ENCODE data around the gene TFF2. TPM values are rescaled to one million over a fixed set of nuclear protein-coding genes. Genes with fewer than 3 reads are reported as not detected.

TFF2 gene
- polyA plus RNA-seq, 4 donors = 0.21 to 5.0 (median 1.4) TPM; not detected in 1

- H3K9me3 ChIP-seq (ENCODE audit: control insufficient read depth in 2 of 2, insufficient read depth in 1 of 2, low read depth in 1 of 2, low read length in 1 of 2) = peaks cover 0 to 37% of the 10 kb centered on the region in 2 donors
- H3K27ac ChIP-seq (ENCODE audit: low read depth in 1 of 3, low read length in 2 of 3) = no peak overlapping the region
- H3K4me3 ChIP-seq (ENCODE audit: low read depth in 1 of 3, low read length in 3 of 3) = no peak overlapping the region
- DNase-seq (no peak), FAIRE-seq (no peak)
- no peaks in the 10 kb centered on the region for H3K4me1 ChIP-seq (ENCODE audit: control insufficient read depth in 3 of 3, insufficient read depth in 2 of 3, low read depth in 1 of 3, low read length in 2 of 3)
- no peaks in the 10 kb centered on the region for H3K36me3 ChIP-seq (ENCODE audit: control insufficient read depth in 3 of 3, insufficient read depth in 2 of 3, low read depth in 1 of 3, low read length in 3 of 3)
- 41 to 56% (median 44%) methylated on average over 3 of the region's 3 CpGs for WGBS, 3 donors
- peaks cover 0 to 2% (median 0%) of the 10 kb centered on the region in 3 donors for H3K27me3 ChIP-seq (ENCODE audit: control insufficient read depth in 3 of 3, insufficient read depth in 3 of 3, low read length in 3 of 3)
These were observed 6.5 kb upstream of the TFF2 start for GRCh38 chr21:42357307-42357706.

GRCh38 chr21:42356650-42357049 lies 5.9 kb upstream of the TFF2 start:
- peaks cover 0 to 2% (median 0%) of the 10 kb centered on the region in 3 donors for H3K27me3 ChIP-seq (ENCODE audit: control insufficient read depth in 3 of 3, insufficient read depth in 3 of 3, low read length in 3 of 3)
- no peak overlapping the region for H3K27ac ChIP-seq (ENCODE audit: low read depth in 1 of 3, low read length in 2 of 3)
- 50 to 63% (median 56%) methylated on average over 6 of the region's 6 CpGs for WGBS, 3 donors
- H3K36me3 ChIP-seq (ENCODE audit: control insufficient read depth in 3 of 3, insufficient read depth in 2 of 3, low read depth in 1 of 3, low read length in 3 of 3) = no peaks in the 10 kb centered on the region
- DNase-seq = no peak
- no peak overlapping the region for H3K4me3 ChIP-seq (ENCODE audit: low read depth in 1 of 3, low read length in 3 of 3)
- H3K4me1 ChIP-seq (ENCODE audit: control insufficient read depth in 3 of 3, insufficient read depth in 2 of 3, low read depth in 1 of 3, low read length in 2 of 3) = no peaks in the 10 kb centered on the region
- no peak for FAIRE-seq
- peaks cover 0 to 37% of the 10 kb centered on the region in 2 donors for H3K9me3 ChIP-seq (ENCODE audit: control insufficient read depth in 2 of 2, insufficient read depth in 1 of 2, low read depth in 1 of 2, low read length in 1 of 2)

- 91 to 93% (median 92%) methylated on average over 2 of the region's 2 CpGs for WGBS, 3 donors
- FAIRE-seq = no peak
- Histone ChIP-seq H3K4me3 (ENCODE audit: low read depth in 1 of 3, low read length in 3 of 3) (no peak overlapping the region), H3K9me3 (ENCODE audit: control insufficient read depth in 2 of 2, insufficient read depth in 1 of 2, low read depth in 1 of 2, low read length in 1 of 2) (peaks cover 0 to 37% of the 10 kb centered on the region in 2 donors), H3K27ac (ENCODE audit: low read depth in 1 of 3, low read length in 2 of 3) (no peak overlapping the region), H3K27me3 (ENCODE audit: control insufficient read depth in 3 of 3, insufficient read depth in 3 of 3, low read length in 3 of 3) (peaks cover 0 to 2% (median 0%) of the 10 kb centered on the region in 3 donors), H3K36me3 (ENCODE audit: control insufficient read depth in 3 of 3, insufficient read depth in 2 of 3, low read depth in 1 of 3, low read length in 3 of 3) (no peaks in the 10 kb centered on the region), H3K4me1 (ENCODE audit: control insufficient read depth in 3 of 3, insufficient read depth in 2 of 3, low read depth in 1 of 3, low read length in 2 of 3) (peaks cover 0 to 4% (median 0%) of the 10 kb centered on the region in 3 donors)
- no peak for DNase-seq
These were observed 5.3 kb upstream of the TFF2 start for GRCh38 chr21:42356046-42356445.

- peaks cover 0 to 7% (median 0%) of the 10 kb centered on the region in 3 donors for H3K4me1 ChIP-seq (ENCODE audit: control insufficient read depth in 3 of 3, insufficient read depth in 2 of 3, low read depth in 1 of 3, low read length in 2 of 3)
- peaks cover 0 to 2% (median 0%) of the 10 kb centered on the region in 3 donors for H3K27me3 ChIP-seq (ENCODE audit: control insufficient read depth in 3 of 3, insufficient read depth in 3 of 3, low read length in 3 of 3)
- FAIRE-seq (no peak), DNase-seq (no peak)
- peaks cover 0 to 27% of the 10 kb centered on the region in 2 donors for H3K9me3 ChIP-seq (ENCODE audit: control insufficient read depth in 2 of 2, insufficient read depth in 1 of 2, low read depth in 1 of 2, low read length in 1 of 2)
- H3K27ac ChIP-seq (ENCODE audit: low read depth in 1 of 3, low read length in 2 of 3) = no peak overlapping the region
- no peaks in the 10 kb centered on the region for H3K36me3 ChIP-seq (ENCODE audit: control insufficient read depth in 3 of 3, insufficient read depth in 2 of 3, low read depth in 1 of 3, low read length in 3 of 3)
- 79 to 85% (median 85%) methylated on average over 5 of the region's 5 CpGs for WGBS, 3 donors
- no peak overlapping the region for H3K4me3 ChIP-seq (ENCODE audit: low read depth in 1 of 3, low read length in 3 of 3)
These were observed 2.8 kb upstream of the TFF2 start for GRCh38 chr21:42353623-42354022.

- 84 to 91% (median 87%) methylated on average over 14 of the region's 14 CpGs for WGBS, 3 donors
- FAIRE-seq (no peak), DNase-seq (no peak)
- Histone ChIP-seq H3K36me3 (ENCODE audit: control insufficient read depth in 3 of 3, insufficient read depth in 2 of 3, low read depth in 1 of 3, low read length in 3 of 3) (no peaks in the 10 kb centered on the region), H3K9me3 (ENCODE audit: control insufficient read depth in 2 of 2, insufficient read depth in 1 of 2, low read depth in 1 of 2, low read length in 1 of 2) (peaks cover 0 to 27% of the 10 kb centered on the region in 2 donors), H3K4me3 (ENCODE audit: low read depth in 1 of 3, low read length in 3 of 3) (no peak overlapping the region), H3K4me1 (ENCODE audit: control insufficient read depth in 3 of 3, insufficient read depth in 2 of 3, low read depth in 1 of 3, low read length in 2 of 3) (peaks cover 0 to 7% (median 0%) of the 10 kb centered on the region in 3 donors), H3K27me3 (ENCODE audit: control insufficient read depth in 3 of 3, insufficient read depth in 3 of 3, low read length in 3 of 3) (peaks cover 0 to 2% (median 0%) of the 10 kb centered on the region in 3 donors), H3K27ac (ENCODE audit: low read depth in 1 of 3, low read length in 2 of 3) (no peak overlapping the region)
These were observed 1.8 kb upstream of the TFF2 start for GRCh38 chr21:42352441-42353095.

GRCh38 chr21:42351626-42352440 lies 1.0 kb upstream of the TFF2 start:
- Histone ChIP-seq H3K27ac (ENCODE audit: low read depth in 1 of 3, low read length in 2 of 3) (no peak overlapping the region), H3K9me3 (ENCODE audit: control insufficient read depth in 2 of 2, insufficient read depth in 1 of 2, low read depth in 1 of 2, low read length in 1 of 2) (peaks cover 0 to 19% of the 10 kb centered on the region in 2 donors), H3K4me1 (ENCODE audit: control insufficient read depth in 3 of 3, insufficient read depth in 2 of 3, low read depth in 1 of 3, low read length in 2 of 3) (peaks cover 0 to 7% (median 0%) of the 10 kb centered on the region in 3 donors), H3K27me3 (ENCODE audit: control insufficient read depth in 3 of 3, insufficient read depth in 3 of 3, low read length in 3 of 3) (no peaks in the 10 kb centered on the region), H3K36me3 (ENCODE audit: control insufficient read depth in 3 of 3, insufficient read depth in 2 of 3, low read depth in 1 of 3, low read length in 3 of 3) (no peaks in the 10 kb centered on the region), H3K4me3 (ENCODE audit: low read depth in 1 of 3, low read length in 3 of 3) (no peak overlapping the region)
- DNase-seq = no peak
- 71 to 82% (median 76%) methylated on average over 10 to 11 of the region's 11 CpGs for WGBS, 3 donors
- no peak for FAIRE-seq

GRCh38 chr21:42350318-42350910 lies 380 bp downstream of the TFF2 start:
- peaks cover 0 to 10% of the 10 kb centered on the region in 2 donors for H3K9me3 ChIP-seq (ENCODE audit: control insufficient read depth in 2 of 2, insufficient read depth in 1 of 2, low read depth in 1 of 2, low read length in 1 of 2)
- WGBS, 3 donors = 83 to 86% (median 85%) methylated on average over 11 of the region's 11 CpGs
- no peak for DNase-seq

More at GRCh38 chr21:42350318-42350910, 380 bp downstream of the TFF2 start:
- Histone ChIP-seq H3K4me3 (ENCODE audit: low read depth in 1 of 3, low read length in 3 of 3) (no peak overlapping the region), H3K36me3 (ENCODE audit: control insufficient read depth in 3 of 3, insufficient read depth in 2 of 3, low read depth in 1 of 3, low read length in 3 of 3) (no peaks in the 10 kb centered on the region), H3K27ac (ENCODE audit: low read depth in 1 of 3, low read length in 2 of 3) (no peak overlapping the region), H3K4me1 (ENCODE audit: control insufficient read depth in 3 of 3, insufficient read depth in 2 of 3, low read depth in 1 of 3, low read length in 2 of 3) (peaks cover 0 to 7% (median 0%) of the 10 kb centered on the region in 3 donors), H3K27me3 (ENCODE audit: control insufficient read depth in 3 of 3, insufficient read depth in 3 of 3, low read length in 3 of 3) (no peaks in the 10 kb centered on the region)
- FAIRE-seq = no peak

Measured in small intestine (tissue), 7 donors.